Measurements from ENCODE around the gene RAB1A. TPM values are rescaled to one million over a fixed set of nuclear protein-coding genes. Genes with fewer than 3 reads are reported as not detected.

The RAB1A gene
- total and polyA plus RNA-seq, 2 donors (not counting 1 experiment from before 2014, with no cell fraction given) = 26.6 to 42.2 TPM

- peak; percentile 74 for DNase-seq
- no peaks in the 10 kb centered on the region for H4K20me1 ChIP-seq (ENCODE audit: control insufficient read depth, insufficient read depth, low read length, poor library complexity, severe bottlenecking)
- no peaks in the 10 kb centered on the region for H3K27me3 Mint-ChIP-seq
- H3K4me1 Mint-ChIP-seq = peaks cover 38% of the 10 kb centered on the region
- POLR2A ChIA-PET = no interaction called here
- no peak overlapping the region for H3K4me3 ChIP-seq (ENCODE audit: control extremely low read depth in 1 of 5, extremely low read depth in 1 of 5, insufficient read depth in 1 of 5, low read depth in 2 of 5, low read length in 4 of 5)
- peak overlapping the region in 1 of 2 donors; percentile 17 for H3K27ac ChIP-seq (ENCODE audit: low read length in 2 of 2)
- H3K79me2 ChIP-seq (ENCODE audit: control insufficient read depth, insufficient read depth, low read length) = no peaks in the 10 kb centered on the region
- peaks cover 7 to 20% of the 10 kb centered on the region in 2 donors for H3K4me1 ChIP-seq (ENCODE audit: control insufficient read depth in 2 of 2, insufficient read depth in 2 of 2, low read length in 2 of 2)
- no peak for TF ChIP-seq EZH2 (IDR thresholded peaks at IDR 0.05; ENCODE audit: borderline replicate concordance, insufficient read depth, low read depth, low read length, poor library complexity, severe bottlenecking)
- 77% methylated on average over 16 of the region's 20 CpGs for WGBS (ENCODE audit: insufficient coverage)
- CTCF ChIA-PET = interaction anchor here (1.1 to 2.1 kb wide), 4 partner anchors 11 to 465 kb away, joined by 3 to 10 read pairs (median 4); no protein-coding TSS in a partner anchor
- H3K9me3 ChIP-seq (ENCODE audit: control extremely low read depth in 1 of 3, control insufficient read depth in 2 of 3, insufficient read depth in 1 of 3, low read length in 2 of 3) = no peaks in the 10 kb centered on the region
- H3K9ac ChIP-seq (ENCODE audit: low read length) = no peak overlapping the region
- peaks cover 0 to 52% of the 10 kb centered on the region in 2 experiments for H3K36me3 ChIP-seq (replicated peaks in 1 of 2; ENCODE audit: control extremely low read depth in 1 of 2, control insufficient read depth in 1 of 2, extremely low read depth in 1 of 2, insufficient read depth in 2 of 2, low read length in 1 of 2)
- H3K9me3 Mint-ChIP-seq (ENCODE audit: insufficient read depth) = no peaks in the 10 kb centered on the region
- peak overlapping the region; percentile 59 for H3K27ac Mint-ChIP-seq
- peak overlapping the region; percentile 15 for H3K4me2 ChIP-seq (replicated peaks; ENCODE audit: low read depth, low read length, poor library complexity, severe bottlenecking)
- ATAC-seq (ENCODE audit: low read depth) = peak; percentile 88
- intact Hi-C loops (cut with micrococcal nuclease) = no loop called here
- H2AFZ ChIP-seq (ENCODE audit: insufficient read depth, low read depth, low read length, poor library complexity, severe bottlenecking) = no peak overlapping the region
- H3K4me3 Mint-ChIP-seq = no peak overlapping the region
- H3K27me3 ChIP-seq (replicated peaks in 1 of 4; ENCODE audit: control extremely low read depth in 1 of 4, control insufficient read depth in 3 of 4, insufficient read depth in 4 of 4, low read length in 3 of 4) = no peaks in the 10 kb centered on the region
These were observed 57.5 kb downstream of the RAB1A start for GRCh38 chr2:65072181-65072970.

GRCh38 chr2:65071499-65072180 is 58.3 kb downstream of the RAB1A start:
- H4K20me1 ChIP-seq (ENCODE audit: control insufficient read depth, insufficient read depth, low read length, poor library complexity, severe bottlenecking) = no peaks in the 10 kb centered on the region
- H3K79me2 ChIP-seq (ENCODE audit: control insufficient read depth, insufficient read depth, low read length) = no peaks in the 10 kb centered on the region
- DNase-seq (no peak), ATAC-seq (ENCODE audit: low read depth) (no peak)
- H2AFZ ChIP-seq (ENCODE audit: insufficient read depth, low read depth, low read length, poor library complexity, severe bottlenecking) = no peak overlapping the region
- no peak overlapping the region for H3K4me3 Mint-ChIP-seq
- TF ChIP-seq EZH2 (IDR thresholded peaks at IDR 0.05; ENCODE audit: borderline replicate concordance, insufficient read depth, low read depth, low read length, poor library complexity, severe bottlenecking) (no peak), CTCF (IDR thresholded peaks at IDR 0.05) (no peak)
- H3K4me2 ChIP-seq (replicated peaks; ENCODE audit: low read depth, low read length, poor library complexity, severe bottlenecking) = no peak overlapping the region
- peak overlapping the region in 1 of 2 donors; percentile 17 for H3K27ac ChIP-seq (ENCODE audit: low read length in 2 of 2)
- intact Hi-C loops (cut with micrococcal nuclease) = no loop called here
- peaks cover 7 to 21% of the 10 kb centered on the region in 2 donors for H3K4me1 ChIP-seq (ENCODE audit: control insufficient read depth in 2 of 2, insufficient read depth in 2 of 2, low read length in 2 of 2)
- no peaks in the 10 kb centered on the region for H3K9me3 Mint-ChIP-seq (ENCODE audit: insufficient read depth)
- CTCF ChIA-PET = interaction anchor here (0.9 to 2.1 kb wide), 3 partner anchors 98 to 198 kb away, joined by 3 to 10 read pairs (median 5); no protein-coding TSS in a partner anchor
- H3K27me3 ChIP-seq (replicated peaks in 1 of 4; ENCODE audit: control extremely low read depth in 1 of 4, control insufficient read depth in 3 of 4, insufficient read depth in 4 of 4, low read length in 3 of 4) = no peaks in the 10 kb centered on the region
- H3K4me1 Mint-ChIP-seq = peaks cover 42% of the 10 kb centered on the region
- no peaks in the 10 kb centered on the region for H3K9me3 ChIP-seq (ENCODE audit: control extremely low read depth in 1 of 3, control insufficient read depth in 2 of 3, insufficient read depth in 1 of 3, low read length in 2 of 3)
- POLR2A ChIA-PET = no interaction called here
- H3K4me3 ChIP-seq (ENCODE audit: control extremely low read depth in 1 of 5, extremely low read depth in 1 of 5, insufficient read depth in 1 of 5, low read depth in 2 of 5, low read length in 4 of 5) = no peak overlapping the region
- H3K9ac ChIP-seq (ENCODE audit: low read length) = no peak overlapping the region
- no peaks in the 10 kb centered on the region for H3K27me3 Mint-ChIP-seq
- H3K27ac Mint-ChIP-seq = peak overlapping the region; percentile 59
- WGBS (ENCODE audit: insufficient coverage) = 94% methylated on average over 10 of the region's 14 CpGs
- H3K36me3 ChIP-seq (replicated peaks in 1 of 2; ENCODE audit: control extremely low read depth in 1 of 2, control insufficient read depth in 1 of 2, extremely low read depth in 1 of 2, insufficient read depth in 2 of 2, low read length in 1 of 2) = peaks cover 0 to 49% of the 10 kb centered on the region in 2 experiments
